NCI-H69 (cell line): ENCODE measurements around the gene SETBP1.
"Not testable (repeated sequence)": the region's sequence is repeated elsewhere in the genome, so short reads cannot be mapped to it uniquely, and the experiment has no call there.

Source experiments
- DNase-seq: peaks from one replicate; lab custom pipeline; 2025; lab: John Stamatoyannopoulos, UW

SETBP1 gene

GRCh38 chr18:44704135-44704789, 23.6 kb downstream of the SETBP1 start:
- no peak for DNase-seq

GRCh38 chr18:44705075-44705675, 24.5 kb downstream of the SETBP1 start:
- DNase-seq: no peak

- no peak for DNase-seq
These were observed 27.9 kb downstream of the SETBP1 start for GRCh38 chr18:44708451-44709083.

GRCh38 chr18:44709307-44710126, 28.8 kb downstream of the SETBP1 start:
- DNase-seq: no peak

GRCh38 chr18:44710931-44711330, 30.2 kb downstream of the SETBP1 start:
- peak; percentile 76 for DNase-seq

GRCh38 chr18:44712025-44712424, 31.3 kb downstream of the SETBP1 start:
- peak; percentile 83 for DNase-seq

GRCh38 chr18:44713435-44713834, 32.7 kb downstream of the SETBP1 start:
- DNase-seq: no peak

GRCh38 chr18:44714376-44714775, 33.7 kb downstream of the SETBP1 start:
- DNase-seq: no peak

GRCh38 chr18:44715245-44715644, 34.6 kb downstream of the SETBP1 start:
- peak; percentile 66 for DNase-seq

GRCh38 chr18:44715842-44716241, 35.2 kb downstream of the SETBP1 start:
- DNase-seq: peak; percentile 99

GRCh38 chr18:44716697-44717163, 36.0 kb downstream of the SETBP1 start:
- peak; percentile 41 for DNase-seq

GRCh38 chr18:44719519-44720060, 38.9 kb downstream of the SETBP1 start:
- peak; percentile 82 for DNase-seq

- not testable (repeated sequence) for DNase-seq
These were observed 41.1 kb downstream of the SETBP1 start for GRCh38 chr18:44721748-44722147.

- no peak for DNase-seq
These were observed 42.7 kb downstream of the SETBP1 start for GRCh38 chr18:44723411-44723810.

GRCh38 chr18:44724105-44724778, 43.6 kb downstream of the SETBP1 start:
- DNase-seq: no peak

- no peak for DNase-seq
These were observed 44.8 kb downstream of the SETBP1 start for GRCh38 chr18:44725300-44726058.

GRCh38 chr18:44726059-44726421, 45.4 kb downstream of the SETBP1 start:
- no peak for DNase-seq

GRCh38 chr18:44727291-44727690, 46.6 kb downstream of the SETBP1 start:
- DNase-seq: no peak

GRCh38 chr18:44729631-44730101, 49.0 kb downstream of the SETBP1 start:
- DNase-seq: no peak

GRCh38 chr18:44730803-44731529, 50.3 kb downstream of the SETBP1 start:
- DNase-seq: no peak
